D721Med (cell line): ENCODE measurements around the gene GATM.

Source experiments
- DNase-seq: peaks from one replicate; pipeline ENCODE4 v3.0.0; 2011; ENCODE audit warnings: low spot score; ENCODE audit not compliant: insufficient read length
- FAIRE-seq: peaks from 2 replicates; lab custom pipeline; 2011; peaks lifted over from hg19 to GRCh38; lab: Jason Lieb, UNC
- CTCF ChIP-seq: IDR thresholded peaks from 2 replicates; pipeline ENCODE4 v1.5.1; 2012; ENCODE audit warnings: mild to moderate bottlenecking, control low read depth; ENCODE audit not compliant: insufficient read depth; ENCODE audit errors: missing control alignments

GATM gene

GRCh38 chr15:45378149-45378912 lies at the start of gene GATM:
GATM (minus strand) TSS chr15:45378544; CDS start chr15:45378453, 91 bp downstream.
- FAIRE-seq: no peak
- DNase-seq: peak; percentile 50

GRCh38 chr15:45427085-45427484 lies 48.7 kb upstream of the GATM start:
- FAIRE-seq (no peak), DNase-seq (no peak)
- no peak for TF ChIP-seq CTCF

More at GRCh38 chr15:45378149-45378912, at the start of gene GATM:
- TF ChIP-seq CTCF: peak; percentile 32

GRCh38 chr15:45425135-45425534 lies 46.8 kb upstream of the GATM start:
- no peak for FAIRE-seq
- no peak for TF ChIP-seq CTCF
- no peak for DNase-seq

GRCh38 chr15:45424429-45424828 lies 46.1 kb upstream of the GATM start:
- TF ChIP-seq CTCF: no peak
- no peak for FAIRE-seq
- no peak for DNase-seq

GRCh38 chr15:45417303-45417950 lies 39.1 kb upstream of the GATM start:
- DNase-seq (no peak), FAIRE-seq (no peak)
- TF ChIP-seq CTCF: no peak

GRCh38 chr15:45414215-45414885 lies 36.0 kb upstream of the GATM start:
- DNase-seq (no peak), FAIRE-seq (no peak)
- TF ChIP-seq CTCF: no peak
